ENCODE measurements around the gene FEZ2.

Gene FEZ2

DNA sequence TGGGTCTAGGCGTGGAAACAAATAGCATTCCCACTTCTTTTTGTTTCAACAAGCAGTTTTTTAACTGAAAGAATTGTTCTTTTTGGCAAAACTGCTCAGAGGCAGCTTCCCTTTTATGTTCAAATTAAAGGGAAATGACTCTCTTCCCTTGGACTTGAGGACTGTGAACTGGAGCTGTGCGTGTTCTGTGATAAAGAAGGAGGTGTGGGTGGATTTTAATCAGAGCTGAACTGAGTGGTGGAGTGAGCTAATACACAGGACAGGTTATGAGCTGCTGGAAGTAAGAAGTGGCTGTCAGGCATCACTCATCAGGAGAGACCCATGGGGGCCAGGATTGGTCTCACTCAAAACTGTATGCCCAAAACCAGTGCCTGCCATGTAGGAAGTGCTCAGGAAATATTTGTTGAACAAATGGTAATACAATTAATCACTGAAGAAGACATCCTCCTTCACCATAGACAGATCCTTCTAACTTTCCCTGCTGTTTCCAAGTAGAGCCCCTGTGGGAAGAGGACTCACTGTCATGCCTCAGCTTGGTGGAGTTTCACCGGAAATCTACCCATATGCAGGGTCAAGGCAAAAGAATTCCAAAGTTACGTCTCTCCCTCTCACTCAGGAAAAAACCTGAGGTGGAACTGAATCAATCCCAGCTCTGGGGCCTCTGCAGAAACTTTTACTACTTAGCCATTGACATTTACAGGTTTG lies 55.9 kb downstream of the FEZ2 start:
- DNase-seq (ENCODE audit: low spot score): no peak
- H3K36me3 Mint-ChIP-seq (ENCODE audit: low read depth): peaks cover 2% of the 10 kb centered on the region
- no peaks in the 10 kb centered on the region for H3K9me3 Mint-ChIP-seq
- no peaks in the 10 kb centered on the region for H3K27me3 Mint-ChIP-seq (ENCODE audit: low read depth)
- H3K27ac Mint-ChIP-seq: no peak overlapping the region
- no peaks in the 10 kb centered on the region for H3K4me1 Mint-ChIP-seq (ENCODE audit: low read depth)
- no peak overlapping the region for H3K4me3 Mint-ChIP-seq

- no peak for DNase-seq (ENCODE audit: low spot score)
- H3K27ac Mint-ChIP-seq: no peak overlapping the region
- H3K9me3 Mint-ChIP-seq: no peaks in the 10 kb centered on the region
- H3K36me3 Mint-ChIP-seq (ENCODE audit: low read depth): peaks cover 2% of the 10 kb centered on the region
- no peaks in the 10 kb centered on the region for H3K4me1 Mint-ChIP-seq (ENCODE audit: low read depth)
- no peak overlapping the region for H3K4me3 Mint-ChIP-seq
- no peaks in the 10 kb centered on the region for H3K27me3 Mint-ChIP-seq (ENCODE audit: low read depth)
These were observed 56.8 kb downstream of the FEZ2 start for GRCh38 chr2:36540986-36541754.

DNA sequence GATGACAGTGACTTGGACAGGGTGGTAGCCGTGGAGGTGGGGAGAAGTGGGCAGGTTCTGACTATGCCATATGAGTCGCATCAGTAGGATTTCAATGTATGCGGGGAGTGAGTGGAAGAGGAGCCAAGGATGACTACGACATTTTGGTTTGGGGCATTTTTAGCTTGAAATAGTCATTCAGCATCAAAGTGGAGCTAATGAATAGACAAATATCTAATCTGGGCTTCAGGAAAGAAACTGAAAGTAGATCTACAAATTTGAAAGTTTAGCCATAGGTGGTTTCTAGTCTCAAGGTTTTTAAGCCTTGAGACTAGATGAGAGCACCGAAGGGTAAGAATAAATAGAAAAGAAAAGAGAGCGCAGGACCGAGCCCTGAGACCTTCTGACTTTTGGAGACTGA lies 58.3 kb downstream of the FEZ2 start:
- Mint-ChIP-seq H3K27ac (no peak overlapping the region), H3K27me3 (ENCODE audit: low read depth) (no peaks in the 10 kb centered on the region), H3K4me3 (no peak overlapping the region), H3K36me3 (ENCODE audit: low read depth) (peaks cover 2% of the 10 kb centered on the region), H3K9me3 (no peaks in the 10 kb centered on the region), H3K4me1 (ENCODE audit: low read depth) (no peaks in the 10 kb centered on the region)
- no peak for DNase-seq (ENCODE audit: low spot score)

DNA sequence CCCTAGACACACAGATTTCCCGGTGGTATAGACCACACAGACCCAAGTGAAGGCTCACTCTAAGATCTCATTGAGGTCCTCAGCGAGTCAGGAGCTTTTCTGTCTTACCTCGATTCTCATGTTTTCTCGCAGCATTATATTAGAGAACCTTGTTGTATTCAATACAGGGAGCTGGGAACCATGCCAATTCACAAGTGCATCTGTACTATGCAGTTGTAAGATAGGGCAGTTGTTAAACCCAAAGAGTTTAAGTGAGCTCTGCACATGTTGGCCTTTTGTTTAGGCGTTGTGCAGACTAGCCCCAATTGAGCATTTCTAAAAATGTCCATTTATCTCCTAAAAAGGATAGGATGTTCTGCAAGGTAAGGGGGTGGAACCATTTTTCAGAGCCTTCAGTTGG lies 59.6 kb downstream of the FEZ2 start:
- Mint-ChIP-seq H3K36me3 (ENCODE audit: low read depth) (peaks cover 2% of the 10 kb centered on the region), H3K4me3 (no peak overlapping the region), H3K27me3 (ENCODE audit: low read depth) (no peaks in the 10 kb centered on the region), H3K9me3 (no peaks in the 10 kb centered on the region), H3K27ac (no peak overlapping the region), H3K4me1 (ENCODE audit: low read depth) (no peaks in the 10 kb centered on the region)
- DNase-seq (ENCODE audit: low spot score): no peak

DNA sequence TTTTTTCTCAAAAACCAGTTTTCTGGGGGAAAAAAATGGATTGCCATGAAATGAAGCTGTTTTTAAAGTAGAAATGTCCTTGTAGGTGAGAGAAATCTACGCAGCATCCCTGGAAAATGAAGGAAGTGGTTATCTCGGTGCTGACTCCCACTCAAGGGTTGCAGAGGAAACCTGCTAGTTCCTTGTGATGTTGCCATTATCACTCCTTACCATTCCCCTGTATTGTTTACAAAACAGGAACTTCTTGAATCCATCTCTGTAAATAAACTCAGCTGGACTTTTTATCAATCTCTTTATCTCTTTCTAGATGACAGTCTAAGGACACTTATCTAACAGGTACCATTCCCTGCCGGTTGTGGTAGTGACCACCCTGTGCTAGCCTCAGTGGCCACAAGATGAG lies 61.2 kb downstream of the FEZ2 start:
- H3K27me3 Mint-ChIP-seq (ENCODE audit: low read depth): no peaks in the 10 kb centered on the region
- H3K9me3 Mint-ChIP-seq: no peaks in the 10 kb centered on the region
- peaks cover 2% of the 10 kb centered on the region for H3K36me3 Mint-ChIP-seq (ENCODE audit: low read depth)
- no peak overlapping the region for H3K27ac Mint-ChIP-seq
- H3K4me1 Mint-ChIP-seq (ENCODE audit: low read depth): no peaks in the 10 kb centered on the region
- no peak overlapping the region for H3K4me3 Mint-ChIP-seq
- DNase-seq (ENCODE audit: low spot score): no peak

- no peak overlapping the region for H3K27ac Mint-ChIP-seq
- H3K4me3 Mint-ChIP-seq: no peak overlapping the region
These were observed 62.9 kb downstream of the FEZ2 start for GRCh38 chr2:36535099-36535498.

GRCh38 chr2:36534275-36534799 lies 63.6 kb downstream of the FEZ2 start:
- no peak overlapping the region for H3K27ac Mint-ChIP-seq
- no peaks in the 10 kb centered on the region for H3K4me1 Mint-ChIP-seq (ENCODE audit: low read depth)
- no peaks in the 10 kb centered on the region for H3K9me3 Mint-ChIP-seq
- H3K4me3 Mint-ChIP-seq: no peak overlapping the region
- no peaks in the 10 kb centered on the region for H3K27me3 Mint-ChIP-seq (ENCODE audit: low read depth)
- H3K36me3 Mint-ChIP-seq (ENCODE audit: low read depth): peaks cover 2% of the 10 kb centered on the region
- no peak for DNase-seq (ENCODE audit: low spot score)

More at GRCh38 chr2:36535099-36535498, 62.9 kb downstream of the FEZ2 start:
- Mint-ChIP-seq H3K36me3 (ENCODE audit: low read depth) (peaks cover 2% of the 10 kb centered on the region), H3K4me1 (ENCODE audit: low read depth) (no peaks in the 10 kb centered on the region), H3K9me3 (no peaks in the 10 kb centered on the region), H3K27me3 (ENCODE audit: low read depth) (no peaks in the 10 kb centered on the region)
- no peak for DNase-seq (ENCODE audit: low spot score)

GRCh38 chr2:36530983-36531354 lies 67.0 kb downstream of the FEZ2 start:
- no peak overlapping the region for H3K4me3 Mint-ChIP-seq
- H3K4me1 Mint-ChIP-seq (ENCODE audit: low read depth): peaks cover 8% of the 10 kb centered on the region
- DNase-seq (ENCODE audit: low spot score): no peak
- H3K27me3 Mint-ChIP-seq (ENCODE audit: low read depth): no peaks in the 10 kb centered on the region
- no peaks in the 10 kb centered on the region for H3K9me3 Mint-ChIP-seq
- H3K36me3 Mint-ChIP-seq (ENCODE audit: low read depth): no peaks in the 10 kb centered on the region
- no peak overlapping the region for H3K27ac Mint-ChIP-seq

- DNase-seq (ENCODE audit: low spot score): no peak
- no peaks in the 10 kb centered on the region for H3K27me3 Mint-ChIP-seq (ENCODE audit: low read depth)
- no peak overlapping the region for H3K4me3 Mint-ChIP-seq
- no peaks in the 10 kb centered on the region for H3K36me3 Mint-ChIP-seq (ENCODE audit: low read depth)
- H3K4me1 Mint-ChIP-seq (ENCODE audit: low read depth): peaks cover 8% of the 10 kb centered on the region
- no peaks in the 10 kb centered on the region for H3K9me3 Mint-ChIP-seq
- H3K27ac Mint-ChIP-seq: no peak overlapping the region
These were observed 67.6 kb downstream of the FEZ2 start for GRCh38 chr2:36530178-36530982.

DNA sequence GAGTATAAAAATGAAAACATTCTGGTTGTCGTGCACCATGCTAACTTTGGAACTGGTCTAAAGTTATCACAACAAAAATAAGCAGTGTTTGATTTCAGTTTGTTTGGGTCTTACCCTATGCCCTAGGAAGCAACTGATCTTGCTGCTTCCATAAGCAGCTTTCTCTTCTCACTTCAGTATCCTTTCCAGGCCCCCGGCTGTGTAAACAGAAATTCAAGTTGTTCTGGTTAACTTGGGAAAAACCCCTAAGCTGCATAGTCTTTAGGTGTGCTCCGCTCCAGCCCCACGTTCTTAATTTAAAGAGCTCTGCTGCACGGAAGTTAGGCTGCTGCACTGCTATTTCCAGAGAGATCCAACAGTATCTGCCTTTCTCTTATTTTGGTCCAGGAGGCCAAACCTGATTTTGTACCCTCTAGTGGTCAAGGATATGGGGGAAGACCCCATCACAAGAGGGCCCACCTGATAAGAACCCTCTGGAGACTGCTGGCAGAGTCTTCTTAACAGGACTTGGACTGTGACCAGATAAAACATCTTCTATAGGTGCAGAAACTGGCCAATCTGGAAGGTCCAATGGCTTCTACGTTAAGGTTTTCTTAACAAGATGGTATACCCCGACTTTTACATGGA lies 69.1 kb downstream of the FEZ2 start:
- Mint-ChIP-seq H3K27me3 (ENCODE audit: low read depth) (no peaks in the 10 kb centered on the region), H3K36me3 (ENCODE audit: low read depth) (no peaks in the 10 kb centered on the region), H3K27ac (no peak overlapping the region), H3K4me3 (no peak overlapping the region), H3K9me3 (no peaks in the 10 kb centered on the region), H3K4me1 (ENCODE audit: low read depth) (peaks cover 8% of the 10 kb centered on the region)
- no peak for DNase-seq (ENCODE audit: low spot score)

DNA sequence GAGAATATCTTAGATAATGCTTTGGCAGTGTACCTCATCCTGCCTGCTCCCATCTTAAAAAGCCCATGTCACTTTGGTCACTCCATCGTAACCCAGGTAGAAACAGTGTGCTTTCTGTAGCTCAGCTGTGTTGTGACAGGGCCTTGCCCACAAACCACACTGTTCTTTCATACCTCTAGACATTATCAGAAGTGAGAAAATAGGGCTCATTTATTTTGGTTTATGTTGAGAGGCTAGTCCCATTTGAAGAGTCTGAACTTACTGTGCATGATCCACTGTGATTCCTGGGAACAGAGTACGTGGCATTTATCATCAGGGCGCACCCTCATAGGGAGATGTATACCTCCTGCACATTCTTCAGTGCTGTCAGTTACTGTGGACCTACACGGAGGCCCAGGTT lies 69.7 kb downstream of the FEZ2 start:
- H3K27me3 Mint-ChIP-seq (ENCODE audit: low read depth): no peaks in the 10 kb centered on the region
- no peaks in the 10 kb centered on the region for H3K9me3 Mint-ChIP-seq
- H3K4me1 Mint-ChIP-seq (ENCODE audit: low read depth): peaks cover 8% of the 10 kb centered on the region
- no peaks in the 10 kb centered on the region for H3K36me3 Mint-ChIP-seq (ENCODE audit: low read depth)
- DNase-seq (ENCODE audit: low spot score): no peak
- H3K4me3 Mint-ChIP-seq: no peak overlapping the region
- H3K27ac Mint-ChIP-seq: peak overlapping the region; percentile 50

- Mint-ChIP-seq H3K27me3 (ENCODE audit: low read depth) (no peaks in the 10 kb centered on the region), H3K4me3 (no peak overlapping the region), H3K27ac (no peak overlapping the region), H3K4me1 (ENCODE audit: low read depth) (peaks cover 8% of the 10 kb centered on the region), H3K36me3 (ENCODE audit: low read depth) (no peaks in the 10 kb centered on the region), H3K9me3 (no peaks in the 10 kb centered on the region)
- no peak for DNase-seq (ENCODE audit: low spot score)
These were observed 71.7 kb downstream of the FEZ2 start for GRCh38 chr2:36526226-36526625.

DNA sequence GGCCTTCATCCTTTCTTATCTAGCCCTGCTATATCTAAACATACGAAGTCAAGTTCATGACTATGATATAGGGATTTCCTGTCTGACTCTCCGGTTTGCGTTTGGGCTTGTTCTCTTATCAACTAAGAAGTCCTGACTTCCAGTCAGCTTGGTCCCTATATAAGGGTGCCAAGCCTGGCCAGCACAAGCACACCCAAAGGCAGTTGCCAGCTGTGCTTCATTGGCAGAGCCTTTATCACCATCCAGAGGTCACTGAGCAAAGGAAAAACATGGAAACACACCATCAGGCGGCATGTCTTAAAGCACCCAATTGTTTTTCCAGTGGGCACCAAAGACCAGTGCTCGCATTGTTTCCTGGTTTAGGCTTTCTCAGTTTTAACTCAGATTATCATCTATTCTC lies 72.7 kb downstream of the FEZ2 start:
- Mint-ChIP-seq H3K27me3 (ENCODE audit: low read depth) (no peaks in the 10 kb centered on the region), H3K36me3 (ENCODE audit: low read depth) (no peaks in the 10 kb centered on the region), H3K27ac (no peak overlapping the region), H3K9me3 (no peaks in the 10 kb centered on the region), H3K4me3 (no peak overlapping the region), H3K4me1 (ENCODE audit: low read depth) (peaks cover 8% of the 10 kb centered on the region)
- DNase-seq (ENCODE audit: low spot score): no peak

Data from T-helper 2 cell treated with Interferon-gamma antibody and Interleukin-4, amounts not matched to agents 5 μg/mL and 100 μg/mL, for 36 hours (primary cell).